GM19351 (cell line): ENCODE measurements around the gene JAKMIP3.

Source experiments
- ATAC-seq: cut with Tn5 transposase; IDR thresholded peaks from one replicate; pipeline ENCODE4 v1.9.1; 2021; ENCODE audit warnings: mild to moderate bottlenecking, moderate library complexity; ENCODE audit not compliant: unreplicated experiment

The JAKMIP3 gene

DNA sequence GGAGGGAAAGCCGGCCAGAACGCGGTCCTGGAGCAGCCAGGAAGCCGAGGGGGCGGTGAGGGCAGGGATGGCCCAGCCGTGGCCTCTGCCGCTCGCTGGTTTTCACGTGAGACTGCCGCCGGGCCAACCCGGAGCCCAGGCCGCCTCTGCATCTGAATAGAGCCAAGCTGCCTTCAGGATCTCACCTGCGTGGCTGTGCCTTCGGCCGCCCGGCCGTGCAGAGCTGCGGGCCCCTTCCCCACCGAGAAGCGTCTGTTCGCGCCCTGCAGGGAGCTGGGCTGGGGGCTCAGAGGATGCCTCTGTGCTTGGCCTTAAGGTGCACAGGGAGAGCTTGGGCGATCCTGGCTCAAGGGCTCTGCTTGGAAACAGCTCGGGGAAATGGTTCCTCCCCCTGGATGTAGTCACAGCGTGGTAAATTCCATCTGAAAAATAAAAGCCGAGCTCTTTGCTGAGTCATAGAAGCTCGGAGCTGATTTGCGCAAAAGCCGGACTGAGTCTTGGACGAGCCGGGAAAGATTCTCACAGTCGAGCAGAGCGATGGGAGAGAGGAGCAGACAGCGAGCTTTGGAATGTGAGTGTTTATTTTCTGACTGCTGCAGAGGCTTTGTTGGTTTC is at the start of gene JAKMIP3:
Gene JAKMIP3, plus strand, starts transcription at position 456 of the 615 bp plus-strand sequence. CDS start 38,863 bp downstream, outside the sequence.
- no peak for ATAC-seq

DNA sequence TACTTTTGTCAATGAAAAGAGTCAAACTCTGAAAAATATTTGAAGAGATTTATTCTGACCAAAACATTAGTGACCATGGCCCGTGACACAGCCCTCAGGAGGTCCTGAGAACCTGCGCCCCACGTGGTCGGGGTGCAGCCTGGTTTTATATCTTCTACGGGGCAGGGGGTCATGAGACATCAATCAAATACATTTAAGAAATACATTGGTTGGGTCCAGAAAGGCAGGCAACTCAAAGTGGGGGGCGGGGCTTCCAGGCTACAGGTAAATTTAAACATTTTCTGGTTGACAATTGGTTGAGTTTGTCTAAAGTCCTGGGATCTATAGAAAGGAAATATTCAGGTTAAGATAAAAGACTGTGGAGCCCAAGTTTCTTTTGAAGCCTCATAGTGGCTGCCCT is 49.2 kb upstream of the JAKMIP3 start:
- no peak for ATAC-seq

GRCh38 chr10:132018446-132018845 is 47.3 kb upstream of the JAKMIP3 start:
- no peak for ATAC-seq

DNA sequence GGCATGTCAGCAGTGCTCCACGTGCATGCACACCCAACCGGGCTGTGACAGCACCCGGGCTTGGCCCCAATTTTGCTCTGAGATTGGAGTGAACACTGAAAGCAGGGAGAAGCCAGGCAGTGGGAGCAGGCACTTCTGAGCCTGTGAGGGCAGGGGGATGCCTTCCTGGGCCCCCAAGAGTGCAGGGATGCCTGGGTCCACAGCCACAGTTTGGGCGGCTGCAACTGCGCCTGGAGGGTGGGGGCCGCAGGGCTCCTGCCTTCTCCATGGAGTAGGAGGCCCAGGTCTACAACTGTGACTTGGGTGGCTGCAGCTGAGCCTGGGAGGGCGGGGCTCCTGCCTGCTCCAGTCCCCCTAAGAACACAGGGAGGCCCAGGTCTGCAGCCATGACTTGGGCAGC is 46.4 kb upstream of the JAKMIP3 start:
- no peak for ATAC-seq

DNA sequence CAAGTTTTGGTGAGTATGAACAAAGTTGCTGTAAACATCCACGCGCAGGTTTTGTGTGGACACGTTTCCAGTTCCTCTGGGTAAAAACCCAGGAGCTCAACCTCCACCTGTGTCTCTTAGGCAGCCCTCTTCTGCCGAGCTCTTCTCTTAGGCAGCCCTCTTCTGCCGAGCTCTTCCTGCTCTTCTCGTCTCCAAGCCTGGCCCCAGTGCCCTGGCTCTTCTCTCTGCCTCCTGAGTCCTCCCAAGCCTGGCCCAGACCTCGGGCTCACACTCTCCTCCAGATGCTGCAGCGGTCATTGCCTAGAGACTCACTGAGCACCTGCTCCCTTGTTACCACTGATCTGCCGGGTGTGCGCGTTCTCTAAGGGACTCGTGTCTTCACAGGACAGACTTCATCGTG is 45.3 kb upstream of the JAKMIP3 start:
- ATAC-seq = no peak

DNA sequence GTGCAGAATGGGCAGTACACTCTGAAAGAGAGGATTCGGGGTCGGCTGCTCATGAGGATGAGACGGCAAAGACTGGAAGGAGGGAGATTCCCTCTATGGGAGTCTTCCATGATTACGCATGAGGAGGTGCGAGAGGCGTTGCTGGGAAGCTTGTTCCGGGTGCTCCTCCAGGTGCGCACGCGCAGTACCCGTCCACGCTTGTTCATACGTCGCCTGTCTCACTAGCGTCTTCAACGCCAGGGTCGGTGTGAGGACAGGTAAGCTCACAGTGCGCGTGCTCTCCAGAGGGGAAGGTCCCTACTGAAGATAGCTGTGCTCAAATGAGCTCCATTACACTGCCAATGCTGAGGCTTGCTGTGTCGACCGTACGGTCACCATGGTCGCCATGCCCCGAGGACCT is 44.7 kb upstream of the JAKMIP3 start:
- ATAC-seq = no peak

GRCh38 chr10:132021504-132022143 is 44.1 kb upstream of the JAKMIP3 start:
- ATAC-seq = no peak

- ATAC-seq = no peak
Measured at GRCh38 chr10:132022241-132022640, 43.5 kb upstream of the JAKMIP3 start.

DNA sequence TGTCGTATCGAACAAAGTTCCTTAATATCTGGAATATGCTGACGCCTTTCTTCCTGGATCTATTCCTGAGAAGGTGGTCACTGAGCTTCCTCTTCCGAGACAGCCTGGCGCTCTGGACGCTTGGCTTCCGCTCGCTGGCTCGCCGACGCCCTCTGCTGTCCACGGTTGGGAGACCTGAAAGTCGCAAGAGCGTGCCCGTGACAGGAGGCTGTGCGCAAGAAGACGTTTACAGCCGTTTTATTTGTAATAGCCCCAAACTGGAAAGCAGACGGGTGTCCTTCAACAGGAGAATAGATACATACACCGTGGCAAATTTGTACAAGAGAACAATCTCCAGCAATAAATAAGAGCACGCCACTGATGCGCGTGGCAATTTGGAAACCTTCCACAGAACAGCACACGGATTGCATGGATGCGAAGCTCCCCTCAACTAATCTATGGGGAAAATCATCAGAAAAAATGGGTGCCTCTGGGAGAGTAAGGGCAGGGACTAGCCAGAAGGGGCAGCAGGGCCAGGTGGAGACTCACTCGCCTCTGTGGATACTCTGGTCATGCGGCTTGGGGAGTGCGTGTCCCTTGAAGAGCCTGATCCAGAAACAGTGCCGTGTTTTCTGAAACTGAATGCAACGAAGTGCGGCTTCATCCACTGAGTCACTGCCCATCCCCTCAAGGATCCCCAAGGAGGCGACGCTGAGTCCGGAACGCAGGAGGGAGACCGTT is 42.5 kb upstream of the JAKMIP3 start:
- ATAC-seq = peak; percentile 91

DNA sequence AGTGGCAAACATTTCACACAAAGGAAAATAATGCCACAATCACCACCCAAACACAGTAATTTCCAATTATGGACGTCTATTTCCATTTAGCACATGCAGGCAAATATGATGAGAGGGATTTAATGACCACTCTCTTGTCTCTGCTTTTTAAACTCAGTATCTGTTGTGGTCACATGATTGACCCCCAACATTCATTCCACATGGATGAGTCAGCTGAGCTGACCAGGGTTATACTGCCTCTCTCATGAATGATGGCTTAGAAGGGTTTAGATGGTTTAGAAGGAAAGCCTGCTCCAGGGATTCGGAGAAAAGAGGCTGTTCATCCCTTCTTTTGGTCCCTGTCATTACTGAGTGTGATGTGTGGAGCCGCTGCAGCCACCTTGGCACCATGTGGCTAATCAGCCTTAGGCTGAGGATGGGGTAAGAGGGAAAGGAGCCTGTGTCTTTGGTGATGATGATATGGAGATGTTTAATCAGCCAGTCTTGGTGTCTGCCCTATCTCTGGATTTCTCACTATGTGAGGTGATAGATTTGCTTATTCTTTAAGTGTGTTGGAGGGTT is 38.2 kb upstream of the JAKMIP3 start:
- no peak for ATAC-seq

GRCh38 chr10:132028706-132029105 is 37.0 kb upstream of the JAKMIP3 start:
- ATAC-seq = no peak

- ATAC-seq = no peak
Measured at GRCh38 chr10:132030898-132031463, 34.8 kb upstream of the JAKMIP3 start.

DNA sequence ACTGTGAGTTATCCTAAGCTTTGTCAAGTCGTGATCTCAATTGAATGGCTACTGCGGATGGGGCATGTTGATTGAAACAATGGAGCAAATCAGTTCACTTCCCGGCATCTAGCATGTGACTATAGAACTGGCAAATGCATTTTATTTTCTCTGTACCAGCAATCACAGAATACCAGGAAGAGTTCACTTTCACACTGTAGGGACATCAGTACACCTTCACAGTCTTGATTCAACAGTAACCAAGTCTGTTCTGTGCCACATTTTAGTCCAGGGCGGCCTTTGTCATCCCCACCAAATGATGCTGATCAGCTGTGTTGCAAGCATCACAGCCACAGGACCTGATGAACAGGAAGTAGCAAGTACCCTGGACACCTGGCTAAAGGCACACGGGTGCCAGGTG is 32.1 kb upstream of the JAKMIP3 start:
- ATAC-seq = no peak

GRCh38 chr10:132035476-132035875 is 30.3 kb upstream of the JAKMIP3 start:
- ATAC-seq = no peak

- no peak for ATAC-seq
Measured at GRCh38 chr10:132036153-132036886, 29.4 kb upstream of the JAKMIP3 start.

DNA sequence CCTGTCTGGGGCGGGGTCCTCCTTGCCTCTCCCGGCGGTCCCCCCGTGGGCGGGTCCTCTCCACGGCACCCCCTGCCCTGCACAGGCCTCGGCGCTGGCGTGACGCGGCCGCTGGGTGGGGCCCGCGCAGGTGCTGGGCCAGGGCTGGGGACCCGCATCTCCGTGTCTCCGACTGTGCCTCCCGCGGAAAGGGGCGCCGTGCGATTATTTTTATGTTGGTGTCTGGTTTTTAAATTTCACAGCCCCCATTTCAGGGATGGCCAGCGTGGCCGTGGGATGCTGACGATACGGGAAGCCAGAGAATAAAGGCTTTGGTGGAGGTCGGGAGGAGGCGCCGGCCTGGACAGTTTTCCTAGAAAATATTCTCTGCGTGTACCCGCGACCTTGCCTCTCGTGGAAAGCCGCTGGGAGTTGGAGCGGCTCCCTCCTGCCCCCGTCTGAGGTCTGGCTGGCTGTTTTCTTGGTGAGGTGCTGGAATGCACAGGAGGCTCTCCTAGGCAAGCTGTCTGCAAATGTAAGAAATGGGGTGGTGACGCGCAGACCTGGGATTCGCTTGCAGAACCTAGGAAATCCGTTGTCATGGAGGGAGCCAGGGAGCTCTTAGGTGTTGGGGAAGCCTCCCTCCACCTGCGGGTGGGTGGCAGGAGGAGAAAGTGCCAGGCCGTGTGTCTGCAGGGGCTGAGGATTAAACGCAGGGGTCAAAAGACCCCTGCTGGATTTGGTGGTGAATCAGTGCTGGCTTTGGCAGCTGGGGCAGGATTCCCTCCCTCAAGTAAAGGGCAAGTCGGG is 28.7 kb upstream of the JAKMIP3 start:
- no peak for ATAC-seq

DNA sequence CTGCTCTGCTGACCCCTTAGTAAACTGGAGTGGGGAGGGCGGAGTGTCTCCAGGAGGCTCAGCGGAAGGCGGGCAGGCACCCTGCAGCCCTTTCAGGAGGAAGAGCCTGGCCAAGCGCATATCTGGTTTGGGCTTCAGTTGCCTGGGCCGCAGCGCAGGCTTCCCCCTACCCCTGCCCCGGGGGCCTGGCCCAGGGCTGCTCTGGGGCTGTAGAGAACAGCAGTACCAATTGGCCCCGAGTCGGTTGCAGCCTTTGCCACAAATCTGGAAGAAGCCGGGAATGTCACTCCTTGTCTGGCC is 28.1 kb upstream of the JAKMIP3 start:
- no peak for ATAC-seq

- no peak for ATAC-seq
Measured at GRCh38 chr10:132039371-132039770, 26.4 kb upstream of the JAKMIP3 start.

- ATAC-seq = no peak
Measured at GRCh38 chr10:132040046-132040445, 25.7 kb upstream of the JAKMIP3 start.

- ATAC-seq = no peak
Measured at GRCh38 chr10:132041340-132041739, 24.4 kb upstream of the JAKMIP3 start.
